GM18907 (cell line): ENCODE data around the gene CRCP.
"Not testable (repeated sequence)": the region's sequence is repeated elsewhere in the genome, so short reads cannot be mapped to it uniquely, and the experiment has no call there.

Experiments used
- ATAC-seq: cut with Tn5 transposase; IDR thresholded peaks from one replicate; pipeline ENCODE4 v1.9.1; 2021; ENCODE audit warnings: mild to moderate bottlenecking, moderate library complexity; ENCODE audit not compliant: unreplicated experiment

Gene CRCP

DNA sequence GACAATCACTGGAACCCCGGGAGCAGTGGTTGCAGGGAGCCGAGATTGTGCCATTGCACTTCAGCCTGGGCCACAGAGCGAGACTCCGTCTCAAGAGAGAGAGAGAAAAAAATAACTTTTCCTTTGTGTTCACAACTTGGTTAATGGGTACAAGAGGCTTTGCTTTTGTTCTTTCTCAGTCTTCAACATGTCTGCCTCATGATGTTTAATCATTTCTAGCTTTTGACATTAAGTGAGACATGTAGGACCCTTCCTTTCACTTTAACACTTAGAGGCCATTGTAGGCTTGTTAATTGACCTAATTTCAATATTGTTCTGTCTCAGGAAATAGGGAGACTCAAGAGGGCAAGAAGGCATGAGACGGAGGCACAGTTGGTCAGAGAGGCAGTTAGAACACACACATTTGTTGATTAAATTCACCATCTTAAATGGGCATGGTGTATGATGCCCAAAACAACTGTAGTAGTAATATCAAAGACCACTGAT lies 9.3 kb upstream of the CRCP start:
- ATAC-seq: peak; percentile 62

DNA sequence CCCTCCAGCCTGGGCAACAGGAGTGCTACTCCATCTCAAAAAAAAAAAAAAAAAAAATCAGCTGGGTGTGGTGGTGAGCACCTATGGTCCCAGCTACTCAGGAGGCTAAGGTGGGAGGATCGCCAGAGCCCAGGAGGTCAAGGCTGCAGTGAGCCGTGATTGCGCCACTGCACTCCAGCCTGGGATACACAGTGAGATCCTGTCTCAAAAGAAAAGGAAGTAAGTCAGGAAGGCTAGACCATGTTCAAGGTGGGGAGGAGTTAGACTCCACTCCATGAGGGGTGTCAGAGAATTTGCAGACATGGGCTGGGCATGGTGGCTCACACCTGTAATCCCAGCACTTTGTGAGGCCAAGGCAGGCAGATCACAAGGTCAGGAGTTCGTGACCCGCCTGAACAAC lies 6.2 kb upstream of the CRCP start:
- ATAC-seq: not testable (repeated sequence)

GRCh38 chr7:66110856-66111255 lies 3.8 kb upstream of the CRCP start:
- no peak for ATAC-seq

DNA sequence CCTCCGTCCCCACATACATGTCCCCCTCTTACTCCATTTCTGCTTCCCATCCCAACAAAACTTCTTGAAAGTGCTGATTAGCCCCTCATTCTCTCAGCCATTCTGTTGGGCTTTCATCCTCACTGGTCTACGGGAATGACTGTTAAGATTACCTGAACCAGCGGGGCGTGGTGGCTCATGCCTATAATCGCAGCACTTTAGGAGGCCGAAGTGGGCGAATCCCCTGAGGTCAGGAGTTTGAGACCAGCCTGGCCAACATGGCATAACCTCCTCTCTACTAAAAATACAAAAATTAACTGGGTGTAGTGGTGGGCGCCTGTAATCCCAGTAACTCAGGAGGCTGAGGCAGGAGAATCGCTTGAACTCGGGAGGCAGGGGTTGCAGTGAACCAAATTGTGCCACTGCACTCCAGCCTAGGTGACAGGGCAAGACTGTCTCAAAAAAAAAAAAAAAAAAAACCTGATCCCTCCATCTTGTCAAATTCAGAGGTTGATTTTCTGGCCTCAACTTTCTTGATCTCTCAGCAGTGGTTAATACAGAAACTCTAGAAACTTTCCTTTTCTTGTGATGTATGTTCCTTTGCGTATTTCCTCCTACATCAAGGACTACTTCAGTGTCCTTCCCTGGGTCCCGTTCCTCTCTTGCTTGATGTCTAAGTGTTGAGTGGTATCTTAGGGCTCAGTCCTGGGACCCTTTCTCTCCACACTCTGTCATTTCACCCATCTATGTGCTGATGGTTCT lies 2.2 kb downstream of the CRCP start:
- ATAC-seq: not testable (repeated sequence)

DNA sequence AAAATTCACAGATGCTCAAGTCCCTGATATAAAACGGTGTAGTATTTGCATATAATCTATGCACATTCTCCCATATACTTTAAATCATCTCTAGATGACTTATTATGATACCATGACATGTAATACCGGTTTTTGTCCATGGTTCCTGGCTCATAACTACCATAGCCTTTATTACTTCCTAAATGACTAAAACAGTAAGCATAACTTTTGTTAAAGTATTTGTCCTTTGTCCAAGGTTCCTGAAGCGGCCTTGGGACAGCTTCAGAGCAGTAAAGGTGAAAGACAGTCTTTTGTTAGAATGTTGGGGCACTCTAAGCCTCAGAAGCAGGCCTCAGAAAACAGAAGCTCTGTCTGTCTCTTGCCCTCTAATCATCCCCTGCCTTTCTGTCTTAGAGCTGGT lies 4.0 kb downstream of the CRCP start:
- ATAC-seq: no peak

GRCh38 chr7:66119245-66119850 lies 4.7 kb downstream of the CRCP start:
- no peak for ATAC-seq

- no peak for ATAC-seq
These were observed 8.5 kb downstream of the CRCP start for GRCh38 chr7:66123175-66123528.

- ATAC-seq: not testable (repeated sequence)
These were observed 9.9 kb downstream of the CRCP start for GRCh38 chr7:66124569-66124861.

GRCh38 chr7:66125052-66125694 lies 10.5 kb downstream of the CRCP start:
- ATAC-seq: no peak

GRCh38 chr7:66125781-66126352 lies 11.2 kb downstream of the CRCP start:
- not testable (repeated sequence) for ATAC-seq

- ATAC-seq: not testable (repeated sequence)
These were observed 12.5 kb downstream of the CRCP start for GRCh38 chr7:66127172-66127571.

DNA sequence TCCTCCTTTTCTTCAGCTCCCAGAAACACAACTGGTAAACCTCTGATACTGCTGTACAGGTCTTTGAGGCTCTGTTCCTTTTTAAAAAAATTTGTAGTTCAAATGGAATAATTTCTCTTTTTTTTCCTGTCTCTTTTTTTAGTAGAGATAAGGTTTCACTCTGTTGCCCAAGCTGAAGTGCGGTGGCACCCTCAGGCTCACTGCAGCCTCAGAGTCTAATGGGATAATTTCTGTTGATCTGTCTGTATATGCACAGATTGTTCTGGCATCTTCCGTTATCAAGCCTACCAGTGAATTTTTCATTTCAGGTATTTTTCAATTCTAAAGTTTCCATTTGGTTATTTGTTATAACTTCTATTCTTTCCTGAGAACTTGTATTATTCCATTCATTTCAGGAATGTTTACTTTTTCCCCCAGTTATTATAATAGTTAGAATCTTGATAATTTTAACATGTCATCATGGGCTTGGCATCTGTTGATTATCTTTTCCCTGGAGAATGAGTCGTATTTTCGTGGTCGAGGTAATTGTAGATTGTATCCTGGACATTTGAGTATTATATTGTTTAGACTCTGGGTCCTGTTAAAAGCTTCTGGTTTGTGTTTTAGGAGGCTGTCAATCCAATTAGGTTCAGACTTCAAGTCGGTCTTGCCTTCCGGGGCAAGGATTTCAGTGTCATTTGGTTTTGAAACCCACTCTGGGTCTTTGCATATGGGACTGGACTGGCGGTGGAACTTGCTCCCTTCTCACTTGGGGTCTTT lies 24.5 kb downstream of the CRCP start:
- ATAC-seq: no peak

DNA sequence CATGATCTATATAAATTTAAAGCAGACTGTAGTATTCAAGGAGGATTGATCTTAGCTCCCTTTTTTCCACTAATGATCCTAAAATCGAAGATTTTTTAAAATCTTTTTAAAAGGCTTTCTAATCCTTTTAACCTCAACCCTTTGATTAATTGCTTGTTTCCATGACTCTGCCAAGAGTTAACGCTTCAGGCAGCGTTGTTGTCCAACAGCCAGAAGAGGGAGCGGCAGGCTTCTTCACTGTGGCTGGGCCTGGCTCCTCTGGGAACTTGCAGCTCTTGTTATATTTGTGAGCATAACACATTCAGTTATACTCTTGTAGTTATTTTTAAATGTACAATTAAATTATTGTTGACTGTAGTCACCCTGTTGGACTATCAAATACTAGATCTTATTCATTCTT lies 26.3 kb downstream of the CRCP start:
- ATAC-seq: no peak

GRCh38 chr7:66142334-66142733 lies 27.7 kb downstream of the CRCP start:
- no peak for ATAC-seq

GRCh38 chr7:66142996-66143395 lies 28.3 kb downstream of the CRCP start:
- no peak for ATAC-seq

GRCh38 chr7:66143876-66144332 lies 29.3 kb downstream of the CRCP start:
- ATAC-seq: no peak

DNA sequence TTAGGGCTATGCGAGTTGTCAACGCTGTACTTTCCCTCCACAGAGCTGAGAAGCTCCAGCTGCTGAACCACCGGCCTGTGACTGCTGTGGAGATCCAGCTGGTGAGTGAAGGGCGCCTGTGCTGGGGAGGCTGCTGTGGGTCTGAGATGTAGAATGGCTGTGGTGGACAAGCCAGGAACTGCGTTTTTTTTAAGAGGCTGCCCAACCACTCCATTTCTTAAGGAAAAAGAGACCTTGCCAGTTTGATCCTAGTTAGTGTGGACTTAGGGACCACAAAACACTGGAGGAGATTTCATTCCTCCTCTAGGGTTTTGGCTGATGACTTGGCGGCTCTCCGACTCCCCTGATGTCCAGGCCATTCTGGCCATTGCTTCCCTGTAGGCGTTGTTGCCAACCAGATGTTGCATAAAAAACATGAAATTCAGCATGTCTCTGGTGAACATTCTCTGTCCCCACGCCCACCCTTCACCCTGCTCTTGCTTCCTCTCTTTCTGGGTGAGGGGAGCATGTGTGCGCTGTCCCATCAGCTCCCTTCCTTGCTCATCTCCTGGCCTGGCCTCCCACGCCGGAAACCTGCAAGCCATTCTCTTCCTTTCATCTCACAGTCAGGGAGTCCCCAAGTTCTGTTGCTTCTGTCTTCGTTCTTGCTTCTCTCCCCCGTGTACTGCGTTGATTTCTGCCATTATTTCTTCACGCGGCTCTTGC lies 30.9 kb downstream of the CRCP start:
- ATAC-seq: no peak

DNA sequence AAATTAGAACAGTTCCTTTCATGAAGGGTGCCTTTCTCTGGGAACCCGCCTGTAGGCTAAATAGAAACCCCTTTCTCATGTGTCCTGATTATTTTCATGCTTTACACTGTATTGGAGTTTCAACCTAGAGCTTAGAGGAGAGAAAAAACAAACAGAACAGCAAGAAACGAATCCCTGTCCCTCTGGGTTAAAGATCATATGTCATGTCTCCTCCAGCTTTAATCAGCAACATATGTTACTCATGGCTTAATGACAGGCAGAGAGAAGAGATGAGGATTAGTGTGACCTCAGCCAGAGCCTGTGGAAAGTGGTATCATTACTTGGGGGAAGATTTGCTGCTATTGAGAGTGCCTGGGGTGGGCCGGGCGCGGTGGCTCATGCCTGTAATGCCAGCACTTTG lies 32.1 kb downstream of the CRCP start:
- ATAC-seq: no peak

- not testable (repeated sequence) for ATAC-seq
These were observed 33.0 kb downstream of the CRCP start for GRCh38 chr7:66147657-66148056.

DNA sequence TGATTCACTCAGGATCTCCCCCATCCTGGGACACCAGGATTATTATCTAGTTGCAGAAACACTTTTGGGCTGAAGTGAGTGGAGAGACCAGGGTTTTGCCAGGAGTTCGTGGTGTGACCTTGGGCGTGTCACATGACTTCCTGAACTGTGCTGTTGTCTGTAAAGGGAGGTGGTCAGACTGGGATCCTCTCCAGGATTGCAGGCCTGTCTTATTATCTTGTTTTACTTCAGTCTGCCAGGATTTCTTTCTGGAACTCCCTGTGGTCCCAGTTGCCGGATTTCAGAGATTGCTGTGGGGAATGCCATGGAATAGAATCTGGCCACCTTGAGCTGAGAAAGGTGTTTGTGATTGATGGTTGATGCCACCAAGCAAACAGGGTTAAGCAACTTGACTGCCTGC lies 35.8 kb downstream of the CRCP start:
- no peak for ATAC-seq
